Measurements from ENCODE around the gene CCDC81.

GRCh38 chr11:86442420-86442819 is 67.7 kb downstream of the CCDC81 start:
- TF ChIP-seq CTCF (conservative IDR thresholded peaks at IDR 0.05; ENCODE audit: low read depth, low read length), result no peak
- TF ChIP-seq EZH2 (IDR thresholded peaks at IDR 0.05; ENCODE audit: low read length, unreplicated experiment), result no peak
